GM21619 (cell line): ENCODE data around the gene HADHB.
A peak's percentile ranks its signal among the peaks of the same experiment; 100 is the strongest.

ENCODE experiments used
- ATAC-seq: cut with Tn5 transposase; IDR thresholded peaks from one replicate; pipeline ENCODE4 v1.9.1; 2021; ENCODE audit not compliant: unreplicated experiment

The HADHB gene

DNA sequence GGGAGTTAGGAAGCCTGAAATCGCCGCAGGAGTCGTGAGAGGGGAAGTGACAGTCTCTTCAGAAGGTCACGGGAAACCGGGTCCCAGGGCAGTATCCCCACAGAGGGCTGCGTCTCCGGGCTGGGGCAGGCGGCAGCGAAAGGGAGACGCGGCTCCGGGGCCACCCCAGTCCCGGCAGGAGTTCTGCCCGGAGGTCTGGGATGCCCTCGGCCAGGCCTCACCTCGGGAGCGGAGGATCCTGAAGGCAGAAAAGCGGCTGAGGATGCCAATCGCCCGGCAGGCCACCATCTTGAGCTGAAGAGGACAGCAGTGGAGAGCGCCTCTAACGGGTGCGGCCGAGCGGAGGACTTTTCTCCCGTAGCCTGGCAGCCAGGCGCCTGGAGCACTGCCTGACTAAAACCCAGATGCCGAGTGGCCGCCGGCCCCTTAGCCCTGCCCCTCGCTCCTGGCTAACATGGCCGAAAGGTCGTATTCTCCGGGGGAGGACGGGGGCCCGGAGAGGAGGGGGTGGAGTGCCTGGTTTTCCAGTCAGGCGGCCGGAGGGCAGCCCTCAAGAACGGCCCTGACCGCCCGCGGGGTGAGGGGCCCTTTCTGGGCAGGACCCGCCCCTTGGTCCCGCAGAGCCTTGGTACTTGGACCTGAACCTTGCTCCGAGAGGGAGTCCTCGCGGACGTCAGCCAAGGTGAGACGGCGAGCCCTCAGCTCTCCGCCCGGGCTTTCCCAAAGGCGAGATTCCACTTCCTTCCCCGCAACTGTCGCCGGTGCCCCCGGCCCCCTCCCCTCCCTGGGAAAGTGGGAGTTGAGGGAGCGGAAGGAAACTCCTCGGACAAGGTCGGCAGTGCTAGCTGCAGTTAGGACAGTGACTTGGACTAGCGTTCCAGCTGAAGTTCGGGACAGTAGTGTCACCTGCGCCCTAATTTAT, at the start of gene HADHB, which contains the start of gene HADHA:
HADHB (plus strand) TSS at position 631 of the 922 bp plus-strand sequence. CDS start 9,316 bp downstream, outside the sequence.
HADHA (minus strand) TSS at position 324 of the 922 bp plus-strand sequence; CDS start at position 288, 36 bp downstream.
- peak; percentile 62 for ATAC-seq

DNA sequence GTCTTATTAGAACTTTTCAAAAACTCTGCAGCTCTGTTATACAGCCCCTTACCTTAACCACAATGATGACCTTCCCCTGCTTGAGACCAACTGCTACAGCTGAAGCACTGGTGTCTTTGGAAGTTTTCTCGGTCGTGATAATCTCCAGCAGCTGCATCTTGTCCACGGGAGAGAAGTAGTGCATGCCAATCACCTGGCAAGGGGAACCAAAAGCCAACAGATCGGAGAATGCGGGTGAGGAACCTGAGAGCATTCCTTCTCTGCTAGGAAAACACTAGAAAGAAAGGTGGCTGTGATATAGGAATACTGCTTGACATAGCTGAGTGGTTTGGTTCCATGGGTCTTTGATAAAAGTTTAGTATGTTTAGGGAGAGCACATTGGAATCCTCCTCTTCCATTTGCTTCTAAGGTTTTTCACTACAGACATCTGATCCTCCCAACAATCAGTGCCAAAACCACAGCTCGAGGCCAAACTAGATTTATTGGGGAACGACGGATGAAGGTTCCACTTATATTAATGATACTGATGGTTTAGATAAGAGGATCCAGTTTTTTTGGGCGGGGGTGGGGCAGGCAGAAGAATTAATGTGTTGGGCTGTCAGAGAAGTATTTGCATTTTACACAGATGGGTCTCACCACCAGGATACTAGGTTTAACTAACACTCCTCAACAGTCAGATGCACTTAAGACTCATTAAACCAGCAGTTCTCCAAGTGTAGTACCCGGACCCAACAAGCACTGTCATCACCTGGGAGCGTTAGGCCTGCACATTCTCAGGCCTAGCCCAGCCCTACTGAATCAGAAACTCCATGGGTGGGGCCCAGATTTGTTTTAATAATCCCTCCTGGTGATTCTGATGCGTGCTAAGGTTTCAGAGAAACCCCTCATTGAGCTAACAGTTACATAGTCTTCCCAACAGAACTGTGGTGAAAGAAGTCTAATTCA, 49.4 kb upstream of the HADHB start:
- ATAC-seq, result no peak

DNA sequence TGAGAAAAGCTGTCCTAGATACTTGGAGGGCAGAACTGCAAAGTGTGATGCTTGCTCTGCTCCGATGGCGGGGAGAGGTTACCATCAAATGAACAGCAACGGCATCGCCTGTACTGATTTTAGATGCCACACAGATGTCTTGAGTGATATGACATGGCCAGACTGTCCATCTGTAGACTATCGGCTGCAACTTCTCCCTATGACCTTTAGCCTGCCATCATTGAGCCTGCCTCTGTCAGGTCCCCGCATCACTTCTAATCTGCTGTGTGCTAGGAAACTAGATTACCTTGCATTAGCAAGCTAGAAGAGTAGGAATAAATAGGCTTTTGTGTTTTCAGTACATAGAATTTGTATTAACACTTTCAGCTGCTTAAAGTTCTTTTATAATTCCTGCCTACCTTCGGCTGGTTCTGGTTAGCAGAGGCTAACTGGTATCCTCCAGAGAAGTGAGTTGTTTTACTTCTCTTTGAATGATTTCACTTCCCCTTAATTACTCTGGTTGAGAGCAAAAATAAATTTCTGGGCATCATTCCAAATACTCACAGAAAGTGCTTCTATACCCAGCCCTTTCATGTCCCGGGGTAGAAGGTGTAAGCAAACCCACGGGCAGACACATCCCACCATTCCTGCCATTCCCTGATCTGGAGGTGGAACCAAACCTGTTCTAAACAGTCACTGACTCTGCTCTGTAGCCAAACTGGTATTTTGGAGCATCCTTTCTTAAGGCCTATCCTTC, 47.9 kb upstream of the HADHB start:
- peak; percentile 44 for ATAC-seq

DNA sequence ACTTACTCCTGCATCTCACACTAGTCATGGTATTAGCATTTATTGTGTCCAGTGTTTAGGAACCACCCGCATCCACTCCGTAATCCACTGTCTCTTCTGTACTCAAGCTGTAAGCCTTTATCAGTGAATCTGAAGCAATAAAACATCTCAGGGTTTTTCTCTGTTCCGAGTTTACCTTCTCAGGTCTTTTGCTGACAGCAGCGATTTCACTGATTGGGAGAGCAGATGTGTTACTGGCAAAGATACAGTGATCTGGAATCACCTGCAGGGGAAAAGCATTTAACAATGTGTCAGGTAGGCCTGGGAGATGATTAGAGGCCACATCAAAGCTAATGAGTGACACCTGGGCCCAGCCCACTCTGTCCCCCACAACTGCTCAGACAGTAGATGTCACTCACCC, 47.2 kb upstream of the HADHB start:
- ATAC-seq, result no peak

DNA sequence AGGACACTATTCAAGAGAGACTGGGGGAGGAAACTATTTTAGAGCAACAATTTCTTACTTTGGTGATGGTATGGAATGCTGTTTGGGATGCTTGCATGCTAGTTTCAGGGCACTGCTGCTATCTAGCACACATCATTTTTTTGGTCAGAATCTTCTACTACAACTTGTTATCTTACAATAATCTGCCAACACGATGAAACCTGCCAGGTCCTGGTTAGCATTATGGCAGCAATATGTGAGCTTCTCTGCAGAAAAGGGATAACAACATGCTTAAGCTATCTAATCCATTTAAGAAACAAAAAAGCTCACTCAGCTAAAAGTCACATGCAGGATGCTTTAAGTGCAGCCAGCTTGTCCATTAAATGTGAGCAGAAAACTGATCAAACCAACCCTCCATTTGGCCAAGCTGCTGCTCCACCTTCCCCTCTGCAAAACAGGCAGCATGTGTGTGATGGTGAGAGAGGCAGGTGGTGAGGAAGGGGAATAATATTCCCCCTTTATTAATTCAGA, 41.7 kb upstream of the HADHB start:
- ATAC-seq, result no peak

DNA sequence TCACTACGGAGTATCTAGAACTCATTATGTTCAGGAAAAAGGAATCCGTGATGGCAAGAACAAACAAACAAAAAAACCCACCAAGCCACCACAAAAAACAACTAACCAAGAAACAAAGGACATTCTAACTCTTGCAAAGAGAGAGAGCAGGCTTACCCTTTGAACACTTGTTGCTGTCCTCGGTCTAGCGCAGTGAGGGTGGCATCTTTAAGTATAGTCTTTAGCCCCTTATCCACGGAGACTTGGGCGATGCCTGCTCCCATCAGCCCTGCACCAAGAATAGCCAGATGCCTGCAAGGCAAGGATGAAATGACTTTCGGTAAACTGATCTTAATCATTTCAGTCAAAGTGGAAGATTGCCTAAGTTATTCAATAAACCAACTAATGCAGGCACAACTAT, 40.8 kb upstream of the HADHB start:
- no peak for ATAC-seq

DNA sequence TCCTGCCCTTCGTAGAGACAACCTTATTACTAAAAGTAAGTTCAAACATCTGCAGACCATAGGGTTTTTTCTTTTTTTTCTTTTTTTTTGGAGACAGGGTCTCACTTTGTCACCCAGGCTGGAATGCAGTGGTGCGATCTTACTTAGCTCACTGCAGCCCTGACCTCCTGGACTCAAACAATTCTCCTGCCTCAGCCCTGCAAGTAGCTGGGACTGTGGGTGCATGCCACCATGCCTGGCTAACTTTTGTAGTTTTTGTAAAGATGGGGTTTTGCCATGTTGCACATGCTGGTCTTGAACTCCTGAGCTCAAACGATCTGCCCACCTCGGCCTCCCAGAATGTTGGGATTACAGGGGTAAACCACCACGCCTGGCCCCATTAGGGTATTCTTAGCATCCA, 32.7 kb upstream of the HADHB start:
- no peak for ATAC-seq

DNA sequence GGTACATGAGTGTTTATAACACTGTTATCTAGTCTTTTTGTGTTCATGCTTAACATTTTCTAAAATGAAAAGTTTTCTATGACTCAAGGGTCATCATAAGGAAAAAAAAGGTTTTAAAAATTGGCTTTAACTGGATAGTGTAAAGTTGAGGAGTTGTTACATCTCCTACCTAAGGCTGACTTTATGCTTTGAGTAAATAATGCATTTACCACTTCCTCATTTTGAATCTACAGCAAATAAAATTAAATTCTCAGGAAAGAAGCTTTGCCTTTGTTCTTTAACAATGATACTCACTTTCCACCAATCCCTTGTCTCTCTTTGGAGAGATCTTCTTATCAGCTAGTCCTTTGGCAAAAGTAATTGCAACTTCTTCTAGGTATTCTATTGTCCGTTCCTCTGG, 30.0 kb upstream of the HADHB start:
- no peak for ATAC-seq

DNA sequence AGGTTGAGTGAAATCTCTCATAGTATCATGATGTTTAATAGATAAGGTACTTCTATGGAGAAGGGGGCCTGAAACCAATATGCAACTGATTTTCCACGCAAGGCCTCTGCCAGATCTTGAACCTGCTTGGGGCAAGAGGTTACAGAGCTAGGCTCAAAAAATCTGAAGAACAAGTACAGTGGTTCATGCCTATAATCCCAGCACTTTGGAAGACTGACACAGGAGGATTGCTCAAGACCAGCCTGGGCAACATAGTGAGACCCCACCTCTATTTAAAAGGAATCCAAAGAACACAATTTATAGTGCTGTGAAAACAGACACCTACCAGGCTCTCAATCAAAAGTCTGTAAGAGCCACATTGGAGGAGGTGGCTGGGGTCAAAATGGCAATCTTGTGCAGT, 28.9 kb upstream of the HADHB start:
- no peak for ATAC-seq

DNA sequence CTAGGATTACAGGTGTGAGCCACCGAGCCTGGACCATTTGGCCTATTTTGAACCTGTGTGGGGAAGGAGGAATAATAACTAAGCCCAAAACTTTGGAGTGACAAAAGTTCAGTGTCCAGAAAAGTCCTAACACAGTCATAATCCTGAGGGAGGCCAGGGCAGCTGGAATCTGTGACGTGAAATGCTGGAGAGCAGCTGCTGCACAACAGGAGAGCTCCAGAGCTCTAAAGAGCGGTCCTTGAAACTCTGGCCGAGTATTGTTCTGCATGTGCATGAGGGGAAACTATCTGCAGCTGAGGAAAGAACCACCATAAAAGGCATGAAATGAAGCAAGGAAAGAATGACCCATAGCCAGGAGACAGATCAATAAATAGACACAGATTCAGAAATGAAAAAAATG, 28.2 kb upstream of the HADHB start:
- no peak for ATAC-seq

DNA sequence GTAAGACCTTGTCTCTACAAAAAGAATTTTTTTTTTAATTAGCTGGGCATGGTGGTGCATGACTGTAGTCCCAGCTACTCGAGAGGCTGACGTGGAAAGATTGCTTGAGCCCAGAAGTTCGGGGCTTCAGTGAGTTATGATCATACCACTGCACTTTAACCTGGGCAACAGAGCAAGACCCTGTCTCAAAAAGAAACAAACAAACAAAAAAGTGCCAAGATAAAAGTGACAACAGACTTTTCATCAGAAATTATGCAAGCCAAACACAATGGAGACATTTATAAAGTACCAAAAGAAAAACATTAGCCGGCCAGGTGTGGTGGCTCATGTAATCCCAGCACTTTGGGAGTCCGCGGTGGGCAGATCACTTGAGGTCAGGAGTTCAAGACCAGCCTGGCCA, 27.0 kb upstream of the HADHB start:
- ATAC-seq, result no peak

DNA sequence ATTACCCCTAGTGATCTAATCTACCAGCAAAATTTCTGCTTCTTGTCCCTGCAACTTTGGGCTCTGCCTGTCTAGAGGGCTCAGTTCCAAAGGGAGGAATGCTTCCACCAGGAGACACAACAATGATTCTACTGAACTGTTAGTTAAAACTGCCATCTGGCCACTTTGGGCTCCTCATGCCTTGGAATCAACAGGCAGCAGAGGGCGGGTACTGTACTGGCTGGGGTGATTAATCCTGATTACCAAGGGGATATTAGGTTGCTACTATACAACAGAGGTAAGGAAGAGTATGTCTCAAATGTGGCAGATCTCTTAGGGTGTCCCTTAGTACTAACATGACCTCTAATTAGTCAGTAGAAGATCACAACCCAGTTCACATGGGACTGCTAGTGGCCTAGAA, 21.7 kb upstream of the HADHB start:
- ATAC-seq, result no peak

DNA sequence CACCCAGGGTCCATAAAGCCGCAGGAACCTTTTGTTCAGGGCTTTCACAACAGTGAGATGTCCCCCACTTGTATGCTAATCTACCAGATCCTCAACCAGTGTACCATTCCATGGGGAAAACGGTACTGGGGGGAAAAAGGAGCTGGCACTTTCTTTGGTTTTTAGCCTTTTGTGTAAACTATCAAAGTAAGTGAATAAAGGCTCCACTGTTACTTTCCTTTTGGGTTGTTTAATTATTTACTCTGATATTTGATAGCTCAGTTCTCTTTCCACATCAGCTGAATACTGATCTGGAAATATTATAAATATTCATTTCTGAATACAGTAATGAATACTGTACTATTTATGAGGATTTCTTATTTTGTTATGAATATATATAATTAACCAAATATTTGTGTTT, 20.6 kb upstream of the HADHB start:
- no peak for ATAC-seq

DNA sequence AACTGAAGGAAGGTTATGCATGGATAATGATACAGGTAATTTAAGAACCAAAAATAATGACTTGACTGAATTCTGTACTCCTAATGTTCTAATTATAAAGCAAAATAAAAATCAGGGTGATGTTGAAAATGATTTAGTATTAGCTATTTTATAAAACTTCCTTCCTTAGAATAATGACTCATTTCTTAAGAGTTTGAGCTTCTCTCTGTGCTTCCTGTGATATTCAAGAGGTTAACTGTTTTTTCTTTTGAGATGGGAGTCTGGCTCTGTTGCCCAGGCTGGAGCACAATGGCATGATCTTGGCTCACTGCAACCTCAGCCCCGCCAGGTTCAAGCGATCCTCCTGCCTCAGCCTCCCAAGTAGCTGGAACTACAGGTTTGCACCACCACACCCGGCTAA, 15.1 kb upstream of the HADHB start:
- ATAC-seq, result no peak

DNA sequence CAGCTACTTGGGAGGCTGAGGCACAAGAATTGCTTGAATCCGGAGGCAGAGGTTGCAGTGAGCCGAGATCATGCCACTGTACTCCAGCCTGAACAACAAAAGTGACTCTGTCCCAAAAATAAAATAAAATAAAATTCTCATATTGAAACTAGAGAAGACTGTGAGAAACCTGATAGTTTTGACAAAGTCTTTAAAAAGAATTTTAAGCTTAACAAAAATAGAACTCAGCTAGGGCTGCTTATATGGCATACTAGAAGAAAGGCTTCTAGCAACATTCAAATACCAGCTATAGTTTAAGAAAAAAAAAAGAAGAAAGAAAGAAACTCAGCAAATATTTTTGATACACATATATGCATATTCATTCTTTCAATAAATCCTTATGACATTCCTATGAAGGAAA, 13.9 kb upstream of the HADHB start:
- no peak for ATAC-seq

DNA sequence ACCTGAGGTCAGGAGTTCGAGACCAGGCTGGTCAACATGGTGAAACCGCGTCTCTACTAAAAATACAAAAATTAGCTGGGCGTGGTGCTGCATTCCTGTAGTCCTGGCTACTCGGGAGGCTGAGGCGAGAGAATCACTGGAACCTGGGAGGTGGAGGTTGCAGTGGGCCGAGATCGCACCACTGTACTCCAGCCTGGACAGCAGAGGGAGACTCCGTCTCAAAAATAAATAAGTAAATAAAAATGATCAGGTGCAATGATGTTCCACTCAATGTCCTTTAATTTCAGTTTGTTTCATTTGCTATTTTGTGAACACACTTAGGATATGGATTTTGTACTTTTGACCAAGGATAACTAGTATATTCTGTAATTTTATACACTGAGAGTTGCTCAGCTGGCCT, 9.7 kb upstream of the HADHB start:
- ATAC-seq, result no peak

DNA sequence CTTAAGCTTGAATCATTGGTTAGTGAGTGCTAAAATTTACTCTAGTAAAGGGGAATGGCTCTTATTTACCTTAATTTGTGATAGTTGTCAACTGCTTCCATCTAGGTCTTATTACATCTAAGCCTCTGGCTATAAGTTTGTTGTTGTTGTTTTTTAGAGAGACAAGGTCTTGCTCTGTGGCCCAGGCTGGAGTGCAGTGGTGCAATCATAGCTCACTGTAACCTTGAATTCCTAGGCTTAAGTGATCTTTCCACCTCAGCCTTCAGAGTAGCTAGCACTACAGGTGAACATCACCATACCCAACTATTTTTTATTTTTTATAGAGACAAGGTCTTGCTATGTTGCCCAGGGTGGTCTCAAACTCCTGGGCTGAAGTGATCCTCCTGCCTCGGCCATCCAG, 6.9 kb upstream of the HADHB start:
- no peak for ATAC-seq

DNA sequence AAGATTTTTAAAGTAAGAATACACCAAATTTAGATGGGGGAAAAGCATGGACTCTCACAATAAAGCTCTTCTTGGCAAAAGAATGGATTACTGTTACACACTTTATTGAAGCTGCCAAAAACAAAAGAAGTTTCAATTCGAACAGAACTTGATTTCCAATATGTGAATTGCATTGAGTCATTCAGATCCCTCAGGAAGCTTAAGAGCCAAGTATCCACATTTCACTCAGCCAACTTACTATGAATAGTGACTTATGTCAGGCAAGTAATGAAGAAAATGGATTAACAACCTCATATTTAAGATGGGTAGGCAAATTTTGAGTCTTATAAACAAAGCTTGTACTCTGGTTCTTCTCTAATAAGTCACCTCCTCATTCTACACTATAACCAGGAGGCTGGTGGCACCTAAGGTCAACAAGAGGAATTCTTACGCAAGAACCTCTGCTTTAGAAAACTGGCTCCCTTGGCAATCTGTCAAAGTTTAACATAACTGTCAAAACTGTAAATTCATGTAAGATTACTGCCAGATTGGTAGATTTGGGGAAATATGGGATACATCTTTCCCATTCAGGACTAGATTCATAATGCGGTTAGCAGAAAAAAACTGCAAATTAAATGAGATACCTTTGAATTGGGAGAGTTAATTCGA, 6.3 kb upstream of the HADHB start:
- ATAC-seq, result no peak

DNA sequence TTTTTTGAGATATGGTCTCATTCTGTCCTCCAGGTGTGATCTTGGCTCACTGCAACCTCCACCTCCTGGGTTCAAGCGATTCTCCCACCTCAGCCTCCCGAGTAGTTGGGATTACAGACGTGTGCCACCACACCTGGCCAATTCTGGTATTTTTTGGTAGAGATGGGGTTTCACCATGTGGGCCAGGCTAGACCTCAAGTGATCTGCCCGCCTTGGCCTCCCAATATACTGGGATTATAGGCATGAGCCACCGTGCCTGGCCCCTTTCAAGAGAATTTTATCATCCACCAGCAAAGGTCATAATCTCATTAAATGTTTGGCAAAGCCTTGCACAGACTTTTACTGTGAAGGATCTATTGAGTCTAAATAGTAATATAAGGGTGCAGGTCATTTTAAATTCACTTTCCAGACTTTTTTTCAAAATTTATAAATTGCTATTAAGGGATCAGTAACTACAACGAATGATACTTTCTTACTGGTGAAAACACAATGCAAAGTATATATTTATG, 2.8 kb upstream of the HADHB start:
- ATAC-seq, result no peak
